Activated B cell treated with CpG ODN at 0.5 μM for 24 hours (primary cell): ENCODE results near the gene STUB1. TPM values are rescaled to one million over a fixed set of nuclear protein-coding genes. Genes with fewer than 3 reads are reported as not detected.

Experiments
- ATAC-seq: fragments of 200-7000 bp; cut with Tn5 transposase; one replicate; pipeline ENCODE4 v1.10.0; 2021; ENCODE audit warnings: low read depth, mild to moderate bottlenecking, moderate library complexity
- CTCF ChIA-PET: fragments of 350-600 bp; sonication (Branson Sonifier 250); formaldehyde crosslinking; loops from one replicate; lab custom pipeline; 2021; ENCODE audit warnings: antibody characterized with exemption; lab: Charles Lee
- POLR2A ChIA-PET: fragments of 350-600 bp; sonication (Branson Sonifier 250); formaldehyde crosslinking; loops from one replicate; lab custom pipeline; 2021; ENCODE audit warnings: antibody characterized with exemption; lab: Charles Lee
- DNase-seq: peaks from one replicate; pipeline ENCODE4 v3.0.0; 2022
- H3K27ac Mint-ChIP-seq: one replicate; pipeline ENCODE4 v1.8.0; 2020; ENCODE audit warnings: mixed read lengths
- H3K27me3 Mint-ChIP-seq: one replicate; pipeline ENCODE4 v1.8.0; 2021; ENCODE audit warnings: mixed read lengths
- H3K36me3 Mint-ChIP-seq: one replicate; pipeline ENCODE4 v1.8.0; 2021; ENCODE audit warnings: low read depth, mixed read lengths
- H3K4me1 Mint-ChIP-seq: one replicate; pipeline ENCODE4 v1.8.0; 2021; ENCODE audit warnings: mixed read lengths
- H3K4me3 Mint-ChIP-seq: one replicate; pipeline ENCODE4 v1.8.0; 2020; ENCODE audit warnings: mild to moderate bottlenecking, mixed read lengths
- H3K9me3 Mint-ChIP-seq: one replicate; pipeline ENCODE4 v1.8.0; 2020; ENCODE audit warnings: mixed read lengths
- intact Hi-C: fragments of 100-400 bp; cut with micrococcal nuclease; formaldehyde crosslinking; loops from one replicate; pipeline ENCODE4 v1.15.1; 2024
- total RNA-seq: library from RNA; stranded (reverse); gene quantifications from 2 replicates; pipeline ENCODE4 v1.2.3, GENCODE V29; 2022
- TF ChIP-seq, protein P1 (sequence below): fragments of 200-600 bp; IDR thresholded peaks from one replicate; pipeline ENCODE4 v1.8.0; 2022; ENCODE audit warnings: antibody characterized with exemption, mild to moderate bottlenecking

STUB1 gene
- total RNA-seq, 1 donor from 2014 or later, result 81.2 TPM

DNA sequence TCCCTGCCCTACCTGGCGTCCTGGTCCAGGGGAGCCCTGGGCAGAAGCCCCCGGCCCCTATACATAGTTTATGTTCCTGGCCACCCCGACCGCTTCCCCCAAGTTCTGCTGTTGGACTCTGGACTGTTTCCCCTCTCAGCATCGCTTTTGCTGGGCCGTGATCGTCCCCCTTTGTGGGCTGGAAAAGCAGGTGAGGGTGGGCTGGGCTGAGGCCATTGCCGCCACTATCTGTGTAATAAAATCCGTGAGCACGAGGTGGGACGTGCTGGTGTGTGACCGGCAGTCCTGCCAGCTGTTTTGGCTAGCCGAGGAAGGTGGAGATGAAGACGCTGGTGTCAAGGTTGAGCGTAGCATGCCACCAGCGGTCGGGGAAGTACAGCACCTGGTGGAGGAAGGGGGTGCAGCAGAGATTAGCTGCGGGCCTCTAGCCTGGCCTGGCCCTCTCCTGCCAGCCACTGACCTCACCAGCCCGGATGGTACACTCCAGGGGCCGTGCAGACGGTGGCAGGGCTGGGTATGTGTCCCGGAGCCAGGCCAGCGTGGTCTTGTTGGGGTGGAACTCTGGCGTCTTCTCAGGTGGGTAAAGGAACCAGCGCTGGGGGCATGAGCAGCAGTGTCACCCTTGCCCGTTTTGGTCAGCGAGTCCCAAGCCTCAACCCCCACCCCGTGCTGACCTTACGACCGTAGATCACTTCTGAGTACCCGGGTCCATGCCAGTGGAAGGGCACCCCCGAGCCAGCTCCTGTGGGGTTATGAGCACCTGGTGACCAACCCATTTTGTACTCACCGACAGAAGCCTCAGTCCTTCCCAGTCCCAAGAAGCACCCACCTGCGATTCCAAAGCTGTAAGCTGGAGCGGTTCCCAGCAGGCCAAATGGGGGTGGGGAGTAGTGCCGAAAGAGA, 2.5 kb downstream of the STUB1 start:
- CTCF ChIA-PET, result interaction anchor here (1.2 kb wide), 1 partner anchor 15 kb away, joined by 3 read pairs; the partner anchor contains the start of gene RHOT2
- DNase-seq (no peak), ATAC-seq (no peak)
- Mint-ChIP-seq H3K36me3 (peaks cover 36% of the 10 kb centered on the region), H3K27me3 (no peaks in the 10 kb centered on the region), H3K4me1 (peaks cover 35% of the 10 kb centered on the region), H3K4me3 (peak overlapping the region; percentile 87), H3K9me3 (no peaks in the 10 kb centered on the region), H3K27ac (peak overlapping the region; percentile 61)
- intact Hi-C loops, result no loop called here
- POLR2A ChIA-PET, result interaction anchor here (2.8 to 4.5 kb wide), 2 partner anchors 14 to 46 kb away, joined by 10 to 41 read pairs; partner anchors contain the start of genes METTL26 and RHOT2
- TF ChIP-seq, protein P1, sequence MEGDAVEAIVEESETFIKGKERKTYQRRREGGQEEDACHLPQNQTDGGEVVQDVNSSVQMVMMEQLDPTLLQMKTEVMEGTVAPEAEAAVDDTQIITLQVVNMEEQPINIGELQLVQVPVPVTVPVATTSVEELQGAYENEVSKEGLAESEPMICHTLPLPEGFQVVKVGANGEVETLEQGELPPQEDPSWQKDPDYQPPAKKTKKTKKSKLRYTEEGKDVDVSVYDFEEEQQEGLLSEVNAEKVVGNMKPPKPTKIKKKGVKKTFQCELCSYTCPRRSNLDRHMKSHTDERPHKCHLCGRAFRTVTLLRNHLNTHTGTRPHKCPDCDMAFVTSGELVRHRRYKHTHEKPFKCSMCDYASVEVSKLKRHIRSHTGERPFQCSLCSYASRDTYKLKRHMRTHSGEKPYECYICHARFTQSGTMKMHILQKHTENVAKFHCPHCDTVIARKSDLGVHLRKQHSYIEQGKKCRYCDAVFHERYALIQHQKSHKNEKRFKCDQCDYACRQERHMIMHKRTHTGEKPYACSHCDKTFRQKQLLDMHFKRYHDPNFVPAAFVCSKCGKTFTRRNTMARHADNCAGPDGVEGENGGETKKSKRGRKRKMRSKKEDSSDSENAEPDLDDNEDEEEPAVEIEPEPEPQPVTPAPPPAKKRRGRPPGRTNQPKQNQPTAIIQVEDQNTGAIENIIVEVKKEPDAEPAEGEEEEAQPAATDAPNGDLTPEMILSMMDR, result no peak

DNA sequence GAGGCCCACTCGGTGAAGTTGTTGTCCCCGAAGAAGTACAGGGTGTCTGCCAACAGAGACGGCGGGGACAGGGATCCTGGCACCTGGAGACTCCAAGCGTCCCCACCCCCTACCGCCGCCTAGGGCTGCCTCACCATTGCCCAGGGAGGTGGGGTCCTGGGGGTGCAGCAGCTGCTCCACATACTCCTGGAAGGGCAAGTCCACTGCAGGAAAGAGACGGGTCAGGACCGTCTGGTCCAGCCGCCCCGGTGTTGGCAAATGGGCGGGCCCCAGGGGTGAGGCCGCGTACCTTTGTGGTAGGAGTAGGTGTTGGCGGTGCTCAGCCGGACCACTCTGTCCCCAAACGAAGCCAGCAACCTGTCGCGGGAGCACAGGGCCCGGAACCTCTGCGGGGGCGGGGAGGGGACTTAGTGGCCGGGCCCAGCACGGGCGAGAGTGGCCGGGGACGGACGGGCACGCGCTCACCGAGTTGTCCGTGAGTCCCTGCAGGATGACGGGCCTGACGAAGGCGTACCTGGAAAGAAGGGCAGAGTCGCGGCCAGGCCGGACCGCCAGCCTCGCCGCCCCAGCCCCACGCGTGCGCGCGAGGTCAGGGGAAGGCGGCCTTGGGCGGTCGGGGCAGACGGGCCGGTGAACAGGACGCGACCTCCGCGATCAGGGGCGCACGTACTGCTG, 3.3 kb downstream of the STUB1 start:
- POLR2A ChIA-PET, result interaction anchor here (1.0 to 1.2 kb wide), 4 partner anchors 10 to 39 kb away, joined by 3 to 5 read pairs (median 4); partner anchors contain the start of gene RHOT2
- CTCF ChIA-PET, result no interaction called here
- Mint-ChIP-seq H3K9me3 (no peaks in the 10 kb centered on the region), H3K36me3 (peaks cover 36% of the 10 kb centered on the region), H3K27ac (peak overlapping the region; percentile 61), H3K4me1 (peaks cover 36% of the 10 kb centered on the region), H3K27me3 (no peaks in the 10 kb centered on the region), H3K4me3 (peak overlapping the region; percentile 87)
- intact Hi-C loops, result loop anchor here (1.0 to 2.0 kb wide), 4 partner anchors 34 to 156 kb away; partner anchors contain the start of genes ANTKMT, CAPN15, METTL26 and WDR90
- TF ChIP-seq, protein P1, result no peak
- ATAC-seq, result no peak
- DNase-seq, result no peak

DNA sequence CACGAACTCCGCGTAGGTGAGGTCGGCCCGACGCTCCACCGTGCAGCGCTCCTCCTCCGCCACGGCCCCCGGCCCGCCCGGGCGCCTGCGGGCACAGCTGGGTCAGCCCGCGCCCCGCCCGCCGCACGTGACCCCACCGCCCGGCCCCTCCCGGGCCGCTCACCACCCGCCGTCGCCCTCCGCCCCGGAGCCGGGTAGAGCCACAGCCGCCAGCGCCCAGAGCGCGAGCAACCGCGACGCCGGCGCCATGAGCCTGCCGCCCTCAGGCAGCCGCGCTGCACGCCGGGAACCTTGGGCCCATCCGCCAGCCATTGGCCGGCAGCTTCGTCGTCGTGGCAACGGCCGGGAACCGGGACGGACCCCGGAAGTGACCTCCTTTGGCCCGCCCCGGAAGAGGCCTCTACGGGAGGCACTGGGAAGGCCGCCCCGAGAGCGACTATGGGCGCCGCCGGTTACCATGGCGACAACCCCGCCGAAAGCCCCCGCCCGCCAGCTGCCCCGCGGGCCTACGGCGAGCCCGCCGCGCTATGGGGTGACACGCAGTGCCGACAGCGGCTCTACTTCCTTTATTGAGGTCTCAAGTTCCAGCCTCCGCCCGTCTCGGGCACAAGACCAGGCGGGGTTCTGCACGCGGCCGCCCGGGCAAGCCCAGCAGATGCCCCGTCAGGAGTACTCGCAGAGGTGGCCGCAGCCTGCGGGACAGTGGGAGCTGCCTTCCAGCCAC, 4.0 kb downstream of the STUB1 start, which contains the start of gene JMJD8:
Gene JMJD8 (minus strand): TSS at position 264 of the 724 bp plus-strand sequence. CDS start 15 bp downstream, at position 249.
- Mint-ChIP-seq H3K27me3 (no peaks in the 10 kb centered on the region), H3K27ac (peak within 1 kb of the TSS; percentile 70), H3K4me1 (peaks cover 38% of the 10 kb centered on the region), H3K4me3 (peak within 1 kb of the TSS; percentile 87), H3K36me3 (peaks cover 36% of the 10 kb centered on the region), H3K9me3 (no peaks in the 10 kb centered on the region)
- ChIA-PET POLR2A (interaction anchor here (0.7 to 1.2 kb wide), 5 partner anchors 9 to 40 kb away, joined by 3 to 5 read pairs (median 3); partner anchors contain the start of gene RHOT2), CTCF (no interaction called here)
- ATAC-seq (peak; percentile 49), DNase-seq (peak; percentile 98)
- TF ChIP-seq, protein P1, result no peak
- intact Hi-C loops, result loop anchor here (1.0 to 2.0 kb wide), 4 partner anchors 35 to 157 kb away; partner anchors contain the start of genes ANTKMT, CAPN15, METTL26 and WDR90

DNA sequence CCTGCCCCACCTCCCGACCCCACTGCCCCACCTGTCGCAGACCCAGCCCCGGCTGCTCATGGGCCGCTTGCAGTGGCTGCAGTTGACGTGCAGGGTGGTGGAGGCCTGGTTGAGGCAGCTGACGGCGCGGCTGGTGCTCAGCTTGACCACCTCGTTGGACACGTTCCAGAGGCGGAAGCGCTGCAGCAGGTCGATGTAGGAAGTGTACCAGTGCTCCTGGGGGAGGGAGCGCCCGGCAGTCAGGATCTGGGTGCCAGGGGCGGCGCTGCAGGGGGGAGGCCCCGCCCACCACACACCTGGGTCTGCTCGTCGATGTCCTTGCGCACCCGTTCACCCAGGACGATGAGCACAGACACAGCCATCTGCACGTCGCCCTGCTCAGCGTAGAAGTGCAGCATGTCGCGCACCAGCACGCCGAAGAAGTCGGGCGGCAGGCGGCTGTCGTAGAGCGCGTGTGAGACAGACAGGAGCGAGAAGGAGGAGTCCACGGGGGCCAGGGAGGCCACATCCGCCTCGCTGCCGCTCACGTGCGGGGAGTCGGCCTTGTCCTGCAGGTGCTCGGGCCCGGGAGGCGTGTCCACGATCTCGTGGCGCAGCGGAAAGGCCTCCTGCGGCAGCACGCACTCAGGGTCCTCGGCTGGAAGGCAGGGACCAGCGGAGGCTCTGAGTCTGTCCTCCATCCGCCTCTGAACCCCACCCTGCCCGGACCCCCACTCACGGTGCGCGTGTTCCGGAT, 4.9 kb downstream of the STUB1 start:
- POLR2A ChIA-PET, result interaction anchor here (1.2 kb wide), 1 partner anchor 10 kb away, joined by 3 read pairs; no protein-coding TSS in a partner anchor
- Mint-ChIP-seq H3K27me3 (no peaks in the 10 kb centered on the region), H3K27ac (no peak overlapping the region), H3K4me3 (no peak overlapping the region), H3K9me3 (no peaks in the 10 kb centered on the region), H3K36me3 (peaks cover 38% of the 10 kb centered on the region), H3K4me1 (peaks cover 45% of the 10 kb centered on the region)
- DNase-seq (no peak), ATAC-seq (no peak)
- CTCF ChIA-PET, result no interaction called here
- TF ChIP-seq, protein P1, result no peak
- intact Hi-C loops, result loop anchor here (1.0 to 2.0 kb wide), 4 partner anchors 36 to 158 kb away; partner anchors contain the start of genes ANTKMT, CAPN15, METTL26 and WDR90
